ENCODE measurements around the gene UBE2J2.

UBE2J2 gene

GRCh38 chr1:1237874-1238701, 35.6 kb downstream of the UBE2J2 start:
- no peak for DNase-seq

- DNase-seq = no peak
These were observed 36.4 kb downstream of the UBE2J2 start for GRCh38 chr1:1236945-1237873.

- no peak for DNase-seq
These were observed 37.4 kb downstream of the UBE2J2 start for GRCh38 chr1:1236176-1236763.

GRCh38 chr1:1235016-1235744, 38.5 kb downstream of the UBE2J2 start:
- DNase-seq = no peak

GRCh38 chr1:1234180-1234808, 39.4 kb downstream of the UBE2J2 start:
- DNase-seq = no peak

GRCh38 chr1:1233567-1233892, 40.1 kb downstream of the UBE2J2 start:
- DNase-seq = no peak

- DNase-seq = no peak
These were observed 40.7 kb downstream of the UBE2J2 start for GRCh38 chr1:1232796-1233566.

GRCh38 chr1:1232208-1232795, 41.4 kb downstream of the UBE2J2 start, which contains the start of gene B3GALT6:
TSS of gene B3GALT6 (plus strand) at chr1:1232237. CDS start at chr1:1232279, 42 bp downstream.
- DNase-seq = no peak

- DNase-seq = peak; percentile 92
These were observed 42.0 kb downstream of the UBE2J2 start, which contains the start of gene SDF4 for GRCh38 chr1:1231400-1232207. TSS of gene SDF4 (minus strand) at chr1:1232001. CDS start at chr1:1228772, 3,229 bp downstream.

GRCh38 chr1:1230656-1231399, 42.8 kb downstream of the UBE2J2 start:
- no peak for DNase-seq

GRCh38 chr1:1229770-1230169, 43.9 kb downstream of the UBE2J2 start:
- no peak for DNase-seq

GRCh38 chr1:1228596-1229321, 44.9 kb downstream of the UBE2J2 start:
- no peak for DNase-seq

GRCh38 chr1:1228187-1228586, 45.5 kb downstream of the UBE2J2 start:
- no peak for DNase-seq

- no peak for DNase-seq
These were observed 46.3 kb downstream of the UBE2J2 start for GRCh38 chr1:1227386-1227785.

- DNase-seq = no peak
These were observed 46.9 kb downstream of the UBE2J2 start for GRCh38 chr1:1226566-1227362.

GRCh38 chr1:1225913-1226312, 47.7 kb downstream of the UBE2J2 start:
- no peak for DNase-seq

GRCh38 chr1:1225238-1225845, 48.3 kb downstream of the UBE2J2 start:
- DNase-seq = no peak
